CD4-positive, CD25-positive, alpha-beta regulatory T cell (primary cell): ENCODE results near the gene MXD3. TPM values are rescaled to one million over a fixed set of nuclear protein-coding genes. Genes with fewer than 3 reads are reported as not detected.

ENCODE experiments used
- ATAC-seq, 2 donors: fragments of 150-1000 bp; cut with Tn5 transposase; one replicate each; pipeline ENCODE4 v1.10.0; 2021; ENCODE audit warnings: low read depth in 2 of 2, moderate number of reproducible peaks in 2 of 2, moderate library complexity in 1 of 2
- DNase-seq, 3 donors: peaks; one replicate each; pipeline versions ENCODE4 v3.0.0 to v3.0.0-alpha.2; 2012 to 2022; ENCODE audit warnings: mixed read lengths in 1 of 3
- H3K27ac ChIP-seq: one replicate; pipeline ENCODE4 v1.7.0; 2013; ENCODE audit warnings: mild to moderate bottlenecking, low read length; ENCODE audit not compliant: insufficient read depth, poor library complexity, severe bottlenecking
- H3K27me3 ChIP-seq: one replicate; pipeline ENCODE4 v1.7.0; 2013; ENCODE audit warnings: low read length; ENCODE audit not compliant: control insufficient read depth, insufficient read depth
- H3K36me3 ChIP-seq: one replicate; pipeline ENCODE4 v1.7.0; 2013; ENCODE audit warnings: mild to moderate bottlenecking, low read length, moderate library complexity; ENCODE audit not compliant: control insufficient read depth, insufficient read depth
- H3K4me1 ChIP-seq: 2 replicates; pipeline ENCODE4 v1.7.0; 2013; ENCODE audit warnings: mild to moderate bottlenecking, low read length; ENCODE audit not compliant: insufficient read depth, control insufficient read depth, poor library complexity, severe bottlenecking
- H3K4me3 ChIP-seq: one replicate; pipeline ENCODE4 v1.7.0; 2013; ENCODE audit warnings: low read depth, mild to moderate bottlenecking, low read length, moderate library complexity
- H3K9me3 ChIP-seq, 2 experiments: 1 replicate in 1 of 2; 2 replicates in 1 of 2; pipeline ENCODE4 v1.7.0; 2013; ENCODE audit warnings: low read length in 2 of 2, mild to moderate bottlenecking in 1 of 2, moderate library complexity in 1 of 2; ENCODE audit not compliant: control insufficient read depth in 2 of 2
- H3K27ac Mint-ChIP-seq, 3 donors: one replicate each; pipeline ENCODE4 v1.8.0; 2020 to 2022; ENCODE audit warnings: mild to moderate bottlenecking in 3 of 3, mixed read lengths in 3 of 3, moderate library complexity in 2 of 3
- H3K27me3 Mint-ChIP-seq: one replicate; pipeline ENCODE4 v1.8.0; 2022; ENCODE audit warnings: mild to moderate bottlenecking, mixed read lengths
- H3K36me3 Mint-ChIP-seq: one replicate; pipeline ENCODE4 v1.8.0; 2020; ENCODE audit warnings: mixed read lengths
- H3K4me1 Mint-ChIP-seq, 4 donors: one replicate each; pipeline ENCODE4 v1.8.0; 2020 to 2022; ENCODE audit warnings: mixed read lengths in 4 of 4, mild to moderate bottlenecking in 1 of 4
- H3K4me3 Mint-ChIP-seq, 4 donors: one replicate each; pipeline ENCODE4 v1.8.0; 2020 to 2022; ENCODE audit warnings: mild to moderate bottlenecking in 4 of 4, mixed read lengths in 4 of 4, moderate library complexity in 3 of 4
- H3K9me3 Mint-ChIP-seq, 7 donors: one replicate each; pipeline ENCODE4 v1.8.0; 2020 to 2022; ENCODE audit warnings: mixed read lengths in 7 of 7, mild to moderate bottlenecking in 3 of 7, moderate library complexity in 2 of 7
- polyA plus RNA-seq, 4 donors: library from polyadenylated mRNA; unstranded; fragments of 300-500 nt; fragmentation: Illumina TruSeq; gene quantifications; one replicate each; pipeline ENCODE4 v1.2.3, GENCODE V29; 2021
- total RNA-seq: library from RNA; stranded (reverse); gene quantifications from one replicate; pipeline ENCODE4 v1.2.3, GENCODE V29; 2022

Gene MXD3
- total and polyA plus RNA-seq, 5 donors from 2014 or later: 0.36 to 8.7 (median 0.89) TPM

GRCh38 chr5:177339107-177339638 lies 27.5 kb upstream of the MXD3 start:
- Mint-ChIP-seq H3K4me3 (no peak overlapping the region), H3K36me3 (peaks cover 38% of the 10 kb centered on the region)

GRCh38 chr5:177338251-177339106 lies 26.8 kb upstream of the MXD3 start:
- Mint-ChIP-seq H3K4me1 (peaks cover 7 to 19% (median 12%) of the 10 kb centered on the region in 4 donors), H3K27me3 (no peaks in the 10 kb centered on the region), H3K9me3 (peaks cover 0 to 6% (median 3%) of the 10 kb centered on the region in 7 donors), H3K4me3 (no peak overlapping the region), H3K27ac (no peak overlapping the region), H3K36me3 (peaks cover 39% of the 10 kb centered on the region)
- Histone ChIP-seq H3K27ac (no peak overlapping the region), H3K4me3 (no peak overlapping the region), H3K36me3 (peaks cover 88% of the 10 kb centered on the region), H3K27me3 (no peaks in the 10 kb centered on the region), H3K4me1 (no peaks in the 10 kb centered on the region), H3K9me3 (peaks cover 5 to 11% of the 10 kb centered on the region in 2 experiments)
- no peak for ATAC-seq
- no peak for DNase-seq

More at GRCh38 chr5:177339107-177339638, 27.5 kb upstream of the MXD3 start:
- Mint-ChIP-seq H3K27ac (no peak overlapping the region), H3K4me1 (peaks cover 10 to 22% (median 11%) of the 10 kb centered on the region in 4 donors), H3K27me3 (no peaks in the 10 kb centered on the region), H3K9me3 (peaks cover 0 to 6% (median 3%) of the 10 kb centered on the region in 7 donors)
- H3K9me3 ChIP-seq: peaks cover 5 to 11% of the 10 kb centered on the region in 2 experiments
- H3K36me3 ChIP-seq: peaks cover 82% of the 10 kb centered on the region
- DNase-seq (no peak), ATAC-seq (no peak)
- no peaks in the 10 kb centered on the region for H3K27me3 ChIP-seq
- no peak overlapping the region for H3K4me3 ChIP-seq
- no peak overlapping the region for H3K27ac ChIP-seq
- no peaks in the 10 kb centered on the region for H3K4me1 ChIP-seq

GRCh38 chr5:177336603-177337494 lies 25.2 kb upstream of the MXD3 start:
- Histone ChIP-seq H3K27me3 (no peaks in the 10 kb centered on the region), H3K9me3 (peaks cover 5 to 11% of the 10 kb centered on the region in 2 experiments), H3K4me3 (no peak overlapping the region), H3K36me3 (peaks cover 82% of the 10 kb centered on the region), H3K27ac (no peak overlapping the region), H3K4me1 (no peaks in the 10 kb centered on the region)
- ATAC-seq (no peak), DNase-seq (no peak)
- peaks cover 0 to 6% (median 3%) of the 10 kb centered on the region in 7 donors for H3K9me3 Mint-ChIP-seq
- peaks cover 37% of the 10 kb centered on the region for H3K36me3 Mint-ChIP-seq
- no peak overlapping the region for H3K27ac Mint-ChIP-seq
- H3K4me1 Mint-ChIP-seq: peaks cover 6 to 16% (median 9%) of the 10 kb centered on the region in 4 donors
- H3K27me3 Mint-ChIP-seq: no peaks in the 10 kb centered on the region
- no peak overlapping the region for H3K4me3 Mint-ChIP-seq

- Histone ChIP-seq H3K27ac (no peak overlapping the region), H3K4me3 (no peak overlapping the region), H3K9me3 (peaks cover 5 to 11% of the 10 kb centered on the region in 2 experiments), H3K27me3 (no peaks in the 10 kb centered on the region), H3K36me3 (peaks cover 82% of the 10 kb centered on the region), H3K4me1 (no peaks in the 10 kb centered on the region)
- peaks cover 3 to 11% (median 6%) of the 10 kb centered on the region in 4 donors for H3K4me1 Mint-ChIP-seq
- no peak overlapping the region for H3K27ac Mint-ChIP-seq
- H3K9me3 Mint-ChIP-seq: peaks cover 0 to 6% (median 1%) of the 10 kb centered on the region in 7 donors
- peaks cover 30% of the 10 kb centered on the region for H3K36me3 Mint-ChIP-seq
- peak in 1 of 3 donors; percentile 48 for DNase-seq
- H3K27me3 Mint-ChIP-seq: no peaks in the 10 kb centered on the region
- ATAC-seq: peak in 1 of 2 donors; percentile 35
- H3K4me3 Mint-ChIP-seq: no peak overlapping the region
Observed at GRCh38 chr5:177336112-177336511, 24.4 kb upstream of the MXD3 start.

- H3K4me3 Mint-ChIP-seq: no peak overlapping the region
- ATAC-seq: no peak
- H3K36me3 Mint-ChIP-seq: peaks cover 31% of the 10 kb centered on the region
- no peak overlapping the region for H3K27ac Mint-ChIP-seq
- H3K4me1 Mint-ChIP-seq: peaks cover 3 to 11% (median 6%) of the 10 kb centered on the region in 4 donors
- Histone ChIP-seq H3K9me3 (peaks cover 5 to 11% of the 10 kb centered on the region in 2 experiments), H3K4me1 (no peaks in the 10 kb centered on the region), H3K27me3 (no peaks in the 10 kb centered on the region), H3K4me3 (no peak overlapping the region), H3K36me3 (peaks cover 84% of the 10 kb centered on the region), H3K27ac (no peak overlapping the region)
- DNase-seq: no peak
- H3K9me3 Mint-ChIP-seq: peaks cover 0 to 6% (median 1%) of the 10 kb centered on the region in 7 donors
- no peaks in the 10 kb centered on the region for H3K27me3 Mint-ChIP-seq
Observed at GRCh38 chr5:177335701-177336065, 24.0 kb upstream of the MXD3 start.

- no peak for ATAC-seq
Observed at GRCh38 chr5:177334781-177335700, 23.3 kb upstream of the MXD3 start.

More at GRCh38 chr5:177334781-177335700, 23.3 kb upstream of the MXD3 start:
- Mint-ChIP-seq H3K4me1 (peaks cover 3 to 11% (median 7%) of the 10 kb centered on the region in 4 donors), H3K27me3 (no peaks in the 10 kb centered on the region), H3K9me3 (peaks cover 0 to 6% (median 1%) of the 10 kb centered on the region in 7 donors), H3K27ac (no peak overlapping the region), H3K4me3 (no peak overlapping the region), H3K36me3 (peaks cover 36% of the 10 kb centered on the region)
- Histone ChIP-seq H3K27me3 (no peaks in the 10 kb centered on the region), H3K4me1 (no peaks in the 10 kb centered on the region), H3K4me3 (no peak overlapping the region), H3K27ac (no peak overlapping the region), H3K36me3 (peaks cover 83% of the 10 kb centered on the region), H3K9me3 (peaks cover 3 to 7% of the 10 kb centered on the region in 2 experiments)
- no peak for DNase-seq
